H1 (cell line): ENCODE results near the gene EFCAB6. TPM values are rescaled to one million over a fixed set of nuclear protein-coding genes. Genes with fewer than 3 reads are reported as not detected.

Source experiments
- CTCF ChIA-PET: fragments of 300-600 bp; sonication (Branson Sonifier 250); formaldehyde crosslinking; loops from one replicate; lab custom pipeline; 2021; ENCODE audit not compliant: partially characterized antibody; lab: Charles Lee
- POLR2A ChIA-PET: fragments of 300-600 bp; sonication (Branson Sonifier 250); formaldehyde crosslinking; loops from one replicate; lab custom pipeline; 2021; ENCODE audit warnings: inconsistent platforms; ENCODE audit not compliant: partially characterized antibody; lab: Charles Lee
- DNase-seq, 2 experiments: peaks; one replicate each; pipeline versions ENCODE4 v3.0.0 to v3.0.0-alpha.2; 2010 to 2022; ENCODE audit warnings: low spot score in 2 of 2, low read depth in 1 of 2, mixed read lengths in 1 of 2
- FAIRE-seq: peaks from 2 replicates; lab custom pipeline; 2011; peaks lifted over from hg19 to GRCh38; lab: Jason Lieb, UNC
- H2AFZ ChIP-seq: 2 replicates; pipeline ENCODE4 v1.8.1; 2012; ENCODE audit warnings: low read length, inconsistent platforms
- H2AK5ac ChIP-seq: 2 replicates; pipeline ENCODE4 v1.6.1; 2013; ENCODE audit warnings: low read depth, low read length
- H2BK120ac ChIP-seq: replicated peaks from 2 replicates; pipeline ENCODE3; 2013; ENCODE audit warnings: low read depth, low read length, inconsistent platforms
- H2BK12ac ChIP-seq: 2 replicates; pipeline ENCODE4 v1.6.1; 2013; ENCODE audit warnings: low read depth, low read length
- H2BK15ac ChIP-seq: 2 replicates; pipeline ENCODE4 v1.6.1; 2013; ENCODE audit warnings: low read length
- H2BK20ac ChIP-seq: 2 replicates; pipeline ENCODE4 v1.6.1; 2013; ENCODE audit warnings: low read length
- H2BK5ac ChIP-seq: 2 replicates; pipeline ENCODE4 v1.6.1; 2013; ENCODE audit warnings: low read depth, low read length
- H3K14ac ChIP-seq: 2 replicates; pipeline ENCODE4 v1.6.1; 2013; ENCODE audit warnings: inconsistent platforms; ENCODE audit not compliant: insufficient read length
- H3K18ac ChIP-seq: 2 replicates; pipeline ENCODE4 v1.6.1; 2013; ENCODE audit warnings: low read length; ENCODE audit errors: extremely low read depth
- H3K23ac ChIP-seq: 2 replicates; pipeline ENCODE4 v1.6.1; 2013; ENCODE audit warnings: inconsistent platforms; ENCODE audit not compliant: insufficient read length
- H3K23me2 ChIP-seq: 2 replicates; pipeline ENCODE4 v1.6.1; 2013; ENCODE audit warnings: low read depth, low read length
- H3K27ac ChIP-seq: 2 replicates; pipeline ENCODE4 v1.6.1; 2011; ENCODE audit warnings: low read depth, low read length, inconsistent platforms
- H3K27me3 ChIP-seq, 4 experiments: replicated peaks in 1 of 4; 1 replicate in 1 of 4; 2 replicates in 3 of 4; pipeline versions ENCODE4 v1.6.1 to v1.8.1; 2011 to 2013; ENCODE audit warnings: low read length in 3 of 4, mild to moderate bottlenecking in 3 of 4, inconsistent platforms in 2 of 4, mixed read lengths in 2 of 4, moderate library complexity in 1 of 4; ENCODE audit not compliant: control insufficient read depth in 3 of 4, insufficient read depth in 3 of 4; ENCODE audit errors: extremely low read depth in 1 of 4
- H3K36me3 ChIP-seq, 4 experiments: 2 replicates each; pipeline versions ENCODE4 v1.6.1 to v1.8.1; 2011 to 2013; ENCODE audit warnings: mild to moderate bottlenecking in 4 of 4, low read length in 3 of 4, moderate library complexity in 2 of 4, control low read depth in 1 of 4, inconsistent platforms in 1 of 4; ENCODE audit not compliant: insufficient read depth in 4 of 4, control insufficient read depth in 2 of 4
- H3K4ac ChIP-seq: replicated peaks from 2 replicates; pipeline ENCODE3; 2013; ENCODE audit warnings: low read length, low read depth, mixed read lengths, inconsistent platforms; ENCODE audit not compliant: insufficient read length
- H3K4me1 ChIP-seq, 4 experiments: replicated peaks in 1 of 4; 1 replicate in 1 of 4; 2 replicates in 3 of 4; pipeline versions ENCODE4 v1.6.1 to v1.8.1; 2011 to 2013; ENCODE audit warnings: low read length in 3 of 4, inconsistent platforms in 2 of 4, mixed read lengths in 1 of 4; ENCODE audit not compliant: insufficient read depth in 4 of 4, control insufficient read depth in 3 of 4
- H3K4me2 ChIP-seq, 2 experiments: 2 replicates each; pipeline versions ENCODE4 v1.6.1 to v1.8.1; 2011 to 2013; ENCODE audit warnings: low read depth in 2 of 2, low read length in 2 of 2, control low read depth in 1 of 2, inconsistent platforms in 1 of 2, mild to moderate bottlenecking in 1 of 2; ENCODE audit not compliant: insufficient read depth in 1 of 2
- H3K4me3 ChIP-seq, 4 experiments: fragments of 200-600, 300-600 bp in 1 of 4; sonication (generic), shearing (Covaris generic), sonication (Bioruptor Twin) in 1 of 4; 2 replicates each; pipeline versions ENCODE4 v1.5.1 to v1.8.1; 2011 to 2016; ENCODE audit warnings: low read length in 4 of 4, low read depth in 3 of 4, control low read depth in 2 of 4, inconsistent platforms in 2 of 4, mild to moderate bottlenecking in 2 of 4, mixed read lengths in 1 of 4, moderate library complexity in 1 of 4; ENCODE audit not compliant: insufficient read depth in 2 of 4; ENCODE audit errors: extremely low read depth in 1 of 4
- H3K56ac ChIP-seq: replicated peaks from 2 replicates; pipeline ENCODE3; 2013; ENCODE audit warnings: low read depth, mild to moderate bottlenecking, mixed read lengths, low read length, inconsistent platforms; ENCODE audit not compliant: insufficient read length
- H3K79me1 ChIP-seq: 2 replicates; pipeline ENCODE4 v1.6.1; 2013; ENCODE audit warnings: low read depth, low read length, control low read depth
- H3K79me2 ChIP-seq, 2 experiments: 2 replicates each; pipeline versions ENCODE4 v1.6.1 to v1.8.1; 2012 to 2013; ENCODE audit warnings: low read length in 2 of 2, mild to moderate bottlenecking in 2 of 2, inconsistent platforms in 1 of 2; ENCODE audit not compliant: insufficient read depth in 2 of 2, control insufficient read depth in 1 of 2
- H3K9ac ChIP-seq, 4 experiments: replicated peaks in 1 of 4; 1 replicate in 1 of 4; 2 replicates in 3 of 4; pipeline versions ENCODE4 v1.6.1 to v1.8.1; 2011 to 2013; ENCODE audit warnings: low read depth in 3 of 4, low read length in 3 of 4, control low read depth in 2 of 4, mild to moderate bottlenecking in 2 of 4, moderate library complexity in 2 of 4, inconsistent platforms in 1 of 4; ENCODE audit errors: extremely low read depth in 1 of 4
- H3K9me3 ChIP-seq, 2 experiments: 2 replicates each; pipeline versions ENCODE4 v1.6.1 to v1.8.1; 2012 to 2013; ENCODE audit warnings: mild to moderate bottlenecking in 2 of 2, moderate library complexity in 2 of 2, control low read depth in 1 of 2, inconsistent platforms in 1 of 2, low read depth in 1 of 2, low read length in 1 of 2, mixed read lengths in 1 of 2; ENCODE audit not compliant: insufficient read depth in 2 of 2
- H4K20me1 ChIP-seq, 2 experiments: replicated peaks in 1 of 2; 2 replicates each; pipeline versions ENCODE3 to v1.8.1; 2011 to 2013; ENCODE audit warnings: inconsistent platforms in 2 of 2, low read length in 2 of 2, mild to moderate bottlenecking in 1 of 2; ENCODE audit not compliant: insufficient read depth in 2 of 2, control insufficient read depth in 1 of 2
- H4K5ac ChIP-seq: 2 replicates; pipeline ENCODE4 v1.6.1; 2013; ENCODE audit warnings: low read length, low read depth, mixed read lengths, inconsistent platforms; ENCODE audit not compliant: insufficient read length
- H4K8ac ChIP-seq: 2 replicates; pipeline ENCODE4 v1.8.0; 2013; ENCODE audit warnings: mild to moderate bottlenecking, moderate library complexity, low read length, inconsistent platforms; ENCODE audit not compliant: insufficient read depth; ENCODE audit errors: extremely low read depth
- H4K91ac ChIP-seq: replicated peaks from 2 replicates; pipeline ENCODE3; 2013; ENCODE audit warnings: low read length, mixed read lengths, inconsistent platforms; ENCODE audit not compliant: insufficient read length
- CHD2 ChIP-seq: IDR thresholded peaks from 2 replicates; pipeline ENCODE4 v1.6.1; 2012; ENCODE audit warnings: low read length, improper control_type of control experiment
- SP4 ChIP-seq: IDR thresholded peaks from 2 replicates; pipeline ENCODE4 v1.6.1; 2012; ENCODE audit warnings: low read length, inconsistent platforms
- TAF7 ChIP-seq: optimal IDR thresholded peaks from 2 replicates; pipeline ENCODE3; 2011; ENCODE audit warnings: low read depth, mild to moderate bottlenecking, inconsistent platforms, low read length, moderate library complexity, borderline replicate concordance
- WGBS, 2 experiments: shearing (Covaris generic) in 1 of 2; methylation state at CpG; one replicate each; pipeline versions ENCODE4 v1.1.6 to v1.1.7; 2013 to 2015; ENCODE audit warnings: low lambda C conversion rate in 2 of 2, mixed read lengths in 2 of 2, inconsistent platforms in 1 of 2, low coverage in 1 of 2, missing lambda C conversion rate in 1 of 2; ENCODE audit not compliant: insufficient replicate concordance in 2 of 2, insufficient coverage in 1 of 2, insufficient read length in 1 of 2; ENCODE audit errors: extremely low coverage in 1 of 2, missing lambda C conversion rate in 1 of 2; 5-methylcytosine and 5-hydroxymethylcytosine counted together
- polyA plus RNA-seq, 7 experiments: library from polyadenylated mRNA; depleted of rRNA in 3 of 7; stranded (reverse) in 5 of 7; unstranded in 2 of 7; fragments of >200 nt in 5 of 7; fragments of 200-250 nt in 2 of 7; gene quantifications; 1 replicate in 5 of 7; 2 replicates in 1 of 7; 4 replicates in 1 of 7; pipeline versions ENCODE4 v1.2.1 to v1.2.3, GENCODE V29; 2011 to 2013; ENCODE audit warnings: missing spikeins in 2 of 7, mixed read lengths in 2 of 7
- total RNA-seq: library from RNA; stranded (reverse); fragmentation: NEBNext Ultra II Directional; extraction: Animal tissue kit (Norgen Biotek cat#: 25700); gene quantifications from 2 replicates; pipeline ENCODE4 v1.2.1, GENCODE V29; 2021

The EFCAB6 gene
- total and polyA plus RNA-seq, 2 of the 8 experiments (the other 6 are each of a cell fraction or from before 2014, with no cell fraction given) = 0.32 to 1.7 TPM

DNA sequence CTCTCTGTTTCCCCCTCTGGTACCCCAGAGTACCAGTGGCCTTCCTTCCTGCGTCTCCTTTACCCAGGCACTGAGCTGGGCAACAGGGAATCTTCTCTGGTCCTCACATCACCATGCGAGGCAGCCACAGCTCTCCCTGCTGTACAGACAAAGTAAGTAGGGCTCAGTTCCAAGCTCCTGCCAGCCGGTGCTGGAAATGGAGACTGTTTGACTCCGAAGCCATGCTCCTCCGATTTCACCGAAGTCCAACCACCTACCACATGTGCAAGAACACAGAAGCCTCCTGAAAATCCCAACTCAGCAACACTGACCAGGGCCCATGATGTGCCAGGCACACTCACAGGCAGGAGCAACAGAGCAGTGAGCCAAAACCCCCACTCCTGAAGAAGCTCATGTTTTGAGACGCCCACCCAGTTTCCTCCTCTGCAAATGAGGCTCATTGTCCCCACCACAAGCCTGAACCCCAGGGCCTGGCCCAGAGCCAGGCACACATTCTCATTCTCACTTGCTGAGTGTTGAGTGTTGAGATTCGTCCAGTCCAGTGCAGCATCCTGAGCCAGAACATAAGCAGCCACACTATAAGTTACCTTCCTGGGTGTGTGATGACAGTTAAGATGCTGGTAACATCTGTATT is 244.3 kb downstream of the EFCAB6 start:
- no peaks in the 10 kb centered on the region for H3K36me3 ChIP-seq
- no peak overlapping the region for H2BK20ac ChIP-seq
- H3K9me3 ChIP-seq = no peaks in the 10 kb centered on the region; a peak in 1 of 4 replicates
- H2BK15ac ChIP-seq = no peak overlapping the region
- FAIRE-seq (no peak), DNase-seq (no peak)
- POLR2A ChIA-PET = no interaction called here
- no peaks in the 10 kb centered on the region for H4K20me1 ChIP-seq
- no peak overlapping the region for H4K5ac ChIP-seq
- no peak overlapping the region for H3K4me3 ChIP-seq
- H4K91ac ChIP-seq = no peak overlapping the region
- H3K14ac ChIP-seq = no peak overlapping the region
- H4K8ac ChIP-seq = peak overlapping the region; percentile 1; the same call in 1 of the 2 replicates
- no peak overlapping the region for H3K56ac ChIP-seq
- 93% methylated on average over 7 of the region's 8 CpGs; no CpG with 5 or more reads in 1 of the 2 experiments for WGBS, 2 experiments
- H3K18ac ChIP-seq = no peak overlapping the region
- H3K4me2 ChIP-seq = no peak overlapping the region
- no peaks in the 10 kb centered on the region for H3K23me2 ChIP-seq
- no peak overlapping the region for H3K27ac ChIP-seq
- H3K9ac ChIP-seq = no peak overlapping the region
- no peaks in the 10 kb centered on the region for H3K79me1 ChIP-seq
- no peak overlapping the region for H2AFZ ChIP-seq
- no peak overlapping the region for H2BK12ac ChIP-seq
- H3K4me1 ChIP-seq = peaks cover 2 to 12% (median 10%) of the 10 kb centered on the region in 4 experiments
- no peak overlapping the region for H2BK5ac ChIP-seq
- CTCF ChIA-PET = no interaction called here
- no peaks in the 10 kb centered on the region; a peak in 1 of 7 replicates for H3K27me3 ChIP-seq
- no peak overlapping the region for H3K23ac ChIP-seq
- TF ChIP-seq SP4 (no peak), TAF7 (no peak), CHD2 (no peak)
- no peak overlapping the region for H2AK5ac ChIP-seq
- H3K79me2 ChIP-seq = no peaks in the 10 kb centered on the region
- no peak overlapping the region for H3K4ac ChIP-seq
- no peak overlapping the region for H2BK120ac ChIP-seq
